ENCODE results near the gene RILPL1. TPM values are rescaled to one million over a fixed set of nuclear protein-coding genes. Genes with fewer than 3 reads are reported as not detected.

Gene RILPL1
- total RNA-seq, 1 experiment from 2014 or later: 18.8 TPM

DNA sequence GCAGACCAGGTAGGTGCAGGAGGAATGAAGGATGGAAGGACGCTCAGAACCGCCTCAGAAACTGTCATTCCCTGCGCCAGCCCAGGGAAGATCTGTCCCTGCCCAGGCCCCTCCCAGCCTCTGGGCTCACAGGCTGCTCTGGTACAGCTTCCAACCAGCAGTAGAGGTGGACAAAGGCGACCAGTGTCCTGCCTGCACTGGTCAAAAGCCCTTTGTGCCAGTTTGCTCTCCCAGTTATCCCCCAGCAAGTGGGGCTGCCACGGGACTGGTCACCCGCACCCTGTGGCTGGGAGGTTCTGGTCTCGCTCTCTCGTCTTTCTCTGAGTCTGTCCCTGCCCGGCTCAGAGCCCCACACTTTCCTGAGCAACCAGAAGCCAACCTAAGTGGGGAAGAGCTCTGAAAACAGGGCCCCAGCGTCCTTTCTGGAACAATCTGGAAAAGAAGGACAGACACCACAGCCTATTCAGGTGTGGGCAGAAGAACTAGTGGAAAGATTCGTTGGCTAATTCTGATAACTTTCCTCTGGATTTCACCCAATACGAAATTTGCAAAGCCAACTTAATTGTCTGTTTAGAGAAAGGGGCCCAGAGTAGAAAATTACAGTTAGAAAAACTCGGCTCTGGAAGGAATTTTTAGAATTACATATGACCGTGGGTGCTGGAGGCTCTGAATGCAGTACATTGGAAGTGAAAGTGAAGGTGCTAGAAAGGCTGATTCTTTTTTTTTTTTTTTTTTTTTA, 53.9 kb downstream of the RILPL1 start:
- ChIA-PET POLR2A (ENCODE audit: unreplicated experiment) (no interaction called here), CTCF (no interaction called here)
- no TSS peak for BruUV-seq (replicated peaks)
- Histone ChIP-seq H3K4me1 (ENCODE audit: insufficient read depth, low read length) (no peaks in the 10 kb centered on the region), H3K9me3 (ENCODE audit: low read length) (no peaks in the 10 kb centered on the region), H3K4me2 (ENCODE audit: low read length) (no peak overlapping the region), H3K9me2 (replicated peaks; ENCODE audit: low read length) (no peaks in the 10 kb centered on the region), H3K79me2 (ENCODE audit: low read length) (no peaks in the 10 kb centered on the region), H3K9ac (ENCODE audit: low read length) (no peak overlapping the region), H3K36me3 (ENCODE audit: low read depth, low read length) (no peaks in the 10 kb centered on the region), H3F3A (ENCODE audit: low read length, unreplicated experiment) (no peaks in the 10 kb centered on the region), H3K27ac (ENCODE audit: low read length) (no peak overlapping the region), H3K4me3 (ENCODE audit: low read length) (no peak overlapping the region), H3K27me3 (ENCODE audit: low read length) (no peaks in the 10 kb centered on the region), H2AFZ (ENCODE audit: low read length) (no peak overlapping the region), H4K20me1 (ENCODE audit: low read length) (no peaks in the 10 kb centered on the region)
- DNase-seq (no peak), ATAC-seq (no peak)
- TF ChIP-seq EZH2phosphoT487 (IDR thresholded peaks at IDR 0.05; ENCODE audit: borderline replicate concordance, low read length) (no peak), EZH2 (IDR thresholded peaks at IDR 0.05; ENCODE audit: low read length, unreplicated experiment) (no peak)
- TF ChIP-seq, protein P1, sequence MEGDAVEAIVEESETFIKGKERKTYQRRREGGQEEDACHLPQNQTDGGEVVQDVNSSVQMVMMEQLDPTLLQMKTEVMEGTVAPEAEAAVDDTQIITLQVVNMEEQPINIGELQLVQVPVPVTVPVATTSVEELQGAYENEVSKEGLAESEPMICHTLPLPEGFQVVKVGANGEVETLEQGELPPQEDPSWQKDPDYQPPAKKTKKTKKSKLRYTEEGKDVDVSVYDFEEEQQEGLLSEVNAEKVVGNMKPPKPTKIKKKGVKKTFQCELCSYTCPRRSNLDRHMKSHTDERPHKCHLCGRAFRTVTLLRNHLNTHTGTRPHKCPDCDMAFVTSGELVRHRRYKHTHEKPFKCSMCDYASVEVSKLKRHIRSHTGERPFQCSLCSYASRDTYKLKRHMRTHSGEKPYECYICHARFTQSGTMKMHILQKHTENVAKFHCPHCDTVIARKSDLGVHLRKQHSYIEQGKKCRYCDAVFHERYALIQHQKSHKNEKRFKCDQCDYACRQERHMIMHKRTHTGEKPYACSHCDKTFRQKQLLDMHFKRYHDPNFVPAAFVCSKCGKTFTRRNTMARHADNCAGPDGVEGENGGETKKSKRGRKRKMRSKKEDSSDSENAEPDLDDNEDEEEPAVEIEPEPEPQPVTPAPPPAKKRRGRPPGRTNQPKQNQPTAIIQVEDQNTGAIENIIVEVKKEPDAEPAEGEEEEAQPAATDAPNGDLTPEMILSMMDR (conservative IDR thresholded peaks at IDR 0.05; ENCODE audit: low read depth, low read length): no peak
- intact Hi-C loops (cut with micrococcal nuclease): no loop called here

DNA sequence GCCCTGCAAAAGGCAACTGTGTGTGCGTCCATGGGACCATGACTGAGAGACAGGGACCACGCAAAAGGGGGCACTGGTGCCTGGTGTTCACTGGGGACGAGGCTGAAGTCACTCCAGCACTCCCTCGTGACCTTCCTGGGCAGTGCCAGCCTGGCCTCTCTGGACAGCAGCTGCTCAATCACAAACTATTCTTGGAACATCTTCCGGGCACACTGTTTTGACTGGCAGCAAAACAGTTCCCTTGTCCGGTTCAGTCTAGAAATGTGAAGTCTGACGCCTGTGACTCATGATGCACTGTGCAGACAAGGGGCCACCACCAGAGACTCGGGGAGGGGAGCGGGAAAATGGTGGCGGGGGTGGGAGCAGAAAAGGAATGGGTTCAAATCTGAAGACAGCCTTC, 54.8 kb downstream of the RILPL1 start:
- ATAC-seq (no peak), DNase-seq (no peak)
- Histone ChIP-seq H3K79me2 (ENCODE audit: low read length) (no peaks in the 10 kb centered on the region), H3K27ac (ENCODE audit: low read length) (no peak overlapping the region), H3K4me3 (ENCODE audit: low read length) (no peak overlapping the region), H3K9me3 (ENCODE audit: low read length) (no peaks in the 10 kb centered on the region), H2AFZ (ENCODE audit: low read length) (no peak overlapping the region), H4K20me1 (ENCODE audit: low read length) (no peaks in the 10 kb centered on the region), H3K9ac (ENCODE audit: low read length) (no peak overlapping the region), H3F3A (ENCODE audit: low read length, unreplicated experiment) (no peaks in the 10 kb centered on the region), H3K9me2 (replicated peaks; ENCODE audit: low read length) (no peaks in the 10 kb centered on the region), H3K27me3 (ENCODE audit: low read length) (no peaks in the 10 kb centered on the region), H3K4me2 (ENCODE audit: low read length) (no peak overlapping the region), H3K36me3 (ENCODE audit: low read depth, low read length) (no peaks in the 10 kb centered on the region), H3K4me1 (ENCODE audit: insufficient read depth, low read length) (no peaks in the 10 kb centered on the region)
- BruUV-seq (replicated peaks): no TSS peak
- POLR2A ChIA-PET (ENCODE audit: unreplicated experiment): no interaction called here
- TF ChIP-seq, protein P1 (conservative IDR thresholded peaks at IDR 0.05; ENCODE audit: low read depth, low read length): no peak
- no peak for TF ChIP-seq EZH2 (IDR thresholded peaks at IDR 0.05; ENCODE audit: low read length, unreplicated experiment)
- TF ChIP-seq EZH2phosphoT487 (IDR thresholded peaks at IDR 0.05; ENCODE audit: borderline replicate concordance, low read length): no peak
- intact Hi-C loops (cut with micrococcal nuclease): no loop called here
- CTCF ChIA-PET: no interaction called here

DNA sequence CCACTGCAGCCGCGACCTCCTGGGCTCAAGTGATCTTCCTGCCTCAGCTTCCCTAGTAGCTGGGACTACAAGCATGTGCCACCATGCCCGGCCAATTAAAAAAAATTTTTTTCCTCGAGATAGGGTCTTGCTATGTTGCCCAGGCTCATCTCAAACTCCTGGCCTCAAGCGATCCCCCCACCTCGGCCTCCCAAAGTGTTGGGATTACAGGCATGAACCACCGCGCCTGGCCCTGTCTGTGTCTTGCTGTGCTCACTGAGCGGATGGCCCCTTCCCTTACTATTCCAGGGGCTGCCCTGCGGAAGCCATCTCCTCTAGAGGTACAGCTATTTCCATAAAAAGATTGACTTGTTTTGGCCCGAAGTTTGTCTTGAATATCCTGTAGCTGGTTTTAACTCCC, 55.5 kb downstream of the RILPL1 start:
- no peaks in the 10 kb centered on the region for H3K9me3 ChIP-seq (ENCODE audit: low read length)
- H3K79me2 ChIP-seq (ENCODE audit: low read length): no peaks in the 10 kb centered on the region
- no peaks in the 10 kb centered on the region for H3K9me2 ChIP-seq (replicated peaks; ENCODE audit: low read length)
- ChIA-PET CTCF (no interaction called here), POLR2A (ENCODE audit: unreplicated experiment) (no interaction called here)
- no peak overlapping the region for H3K4me2 ChIP-seq (ENCODE audit: low read length)
- no peaks in the 10 kb centered on the region for H3K4me1 ChIP-seq (ENCODE audit: insufficient read depth, low read length)
- TF ChIP-seq EZH2phosphoT487 (IDR thresholded peaks at IDR 0.05; ENCODE audit: borderline replicate concordance, low read length): no peak
- TF ChIP-seq EZH2 (IDR thresholded peaks at IDR 0.05; ENCODE audit: low read length, unreplicated experiment): no peak
- TF ChIP-seq, protein P1 (conservative IDR thresholded peaks at IDR 0.05; ENCODE audit: low read depth, low read length): no peak
- no peaks in the 10 kb centered on the region for H3K36me3 ChIP-seq (ENCODE audit: low read depth, low read length)
- H2AFZ ChIP-seq (ENCODE audit: low read length): no peak overlapping the region
- no peak overlapping the region for H3K9ac ChIP-seq (ENCODE audit: low read length)
- ATAC-seq (no peak), DNase-seq (no peak)
- no peaks in the 10 kb centered on the region for H4K20me1 ChIP-seq (ENCODE audit: low read length)
- no peaks in the 10 kb centered on the region for H3K27me3 ChIP-seq (ENCODE audit: low read length)
- no peaks in the 10 kb centered on the region for H3F3A ChIP-seq (ENCODE audit: low read length, unreplicated experiment)
- BruUV-seq (replicated peaks): no TSS peak
- H3K27ac ChIP-seq (ENCODE audit: low read length): no peak overlapping the region
- H3K4me3 ChIP-seq (ENCODE audit: low read length): no peak overlapping the region
- intact Hi-C loops (cut with micrococcal nuclease): no loop called here

All from PC-3 (cell line).